GM19463 (cell line): Measurements from ENCODE around the gene VPS33A.
"Not testable (repeated sequence)": the region's sequence is repeated elsewhere in the genome, so short reads cannot be mapped to it uniquely, and the experiment has no call there.

Experiments
- ATAC-seq: cut with Tn5 transposase; IDR thresholded peaks from one replicate; pipeline ENCODE4 v1.9.1; 2021; ENCODE audit warnings: mild to moderate bottlenecking, moderate library complexity; ENCODE audit not compliant: unreplicated experiment

Gene VPS33A

GRCh38 chr12:122205053-122205925 lies 61.0 kb downstream of the VPS33A start:
- no peak for ATAC-seq

- no peak for ATAC-seq
Observed at GRCh38 chr12:122204167-122205052, 61.9 kb downstream of the VPS33A start.

- ATAC-seq = no peak
Observed at GRCh38 chr12:122203301-122204166, 62.8 kb downstream of the VPS33A start, which contains the start of gene B3GNT4. B3GNT4 (plus strand) TSS chr12:122203709; CDS start chr12:122204619, 910 bp downstream.

- ATAC-seq = not testable (repeated sequence)
Observed at GRCh38 chr12:122202811-122203210, 63.5 kb downstream of the VPS33A start.

GRCh38 chr12:122202017-122202416 lies 64.3 kb downstream of the VPS33A start:
- no peak for ATAC-seq

- no peak for ATAC-seq
Observed at GRCh38 chr12:122201381-122201780, 64.9 kb downstream of the VPS33A start.

GRCh38 chr12:122200541-122201175 lies 65.6 kb downstream of the VPS33A start:
- ATAC-seq = no peak

GRCh38 chr12:122199484-122200355 lies 66.6 kb downstream of the VPS33A start:
- ATAC-seq = no peak

GRCh38 chr12:122197612-122197966 lies 68.7 kb downstream of the VPS33A start:
- ATAC-seq = no peak

- ATAC-seq = no peak
Observed at GRCh38 chr12:122195405-122195804, 70.9 kb downstream of the VPS33A start.

GRCh38 chr12:122194804-122195203 lies 71.5 kb downstream of the VPS33A start:
- no peak for ATAC-seq

GRCh38 chr12:122192441-122192840 lies 73.9 kb downstream of the VPS33A start:
- ATAC-seq = no peak

GRCh38 chr12:122190842-122191668 lies 75.2 kb downstream of the VPS33A start:
- ATAC-seq = no peak

- no peak for ATAC-seq
Observed at GRCh38 chr12:122189626-122190475, 76.4 kb downstream of the VPS33A start.

- ATAC-seq = no peak
Observed at GRCh38 chr12:122187466-122187865, 78.8 kb downstream of the VPS33A start.

GRCh38 chr12:122185494-122186082 lies 80.7 kb downstream of the VPS33A start:
- ATAC-seq = no peak

GRCh38 chr12:122185079-122185478 lies 81.2 kb downstream of the VPS33A start:
- no peak for ATAC-seq
